Measurements from ENCODE around the gene ABHD16A. TPM values are rescaled to one million over a fixed set of nuclear protein-coding genes. Genes with fewer than 3 reads are reported as not detected.

The ABHD16A gene
- total RNA-seq, 4 donors from 2014 or later: 37.1 to 62.1 (median 49.9) TPM

GRCh38 chr6:31643818-31644454 lies 59.2 kb downstream of the ABHD16A start:
- Histone ChIP-seq H3K4me1 (no peaks in the 10 kb centered on the region), H3K4me3 (no peak overlapping the region), H3K27me3 (no peaks in the 10 kb centered on the region), H3K27ac (no peak overlapping the region), H3K9me3 (no peaks in the 10 kb centered on the region), H3K36me3 (peaks cover 19 to 99% (median 54%) of the 10 kb centered on the region in 3 donors)
- TF ChIP-seq EP300 (IDR thresholded peaks at IDR 0.05): no peak
- no peak for TF ChIP-seq CTCF (IDR thresholded peaks at IDR 0.05)
- TF ChIP-seq POLR2A (IDR thresholded peaks at IDR 0.05): no peak
- WGBS, 2 donors: 83 to 85% methylated on average over 16 to 17 of the region's 17 CpGs
- DNase-seq (ENCODE audit: low spot score in 2 of 2): no peak

- no peak overlapping the region for H3K4me3 ChIP-seq
- H3K9me3 ChIP-seq: no peaks in the 10 kb centered on the region
- peaks cover 13 to 99% (median 48%) of the 10 kb centered on the region in 3 donors for H3K36me3 ChIP-seq
- no peak for TF ChIP-seq POLR2A (IDR thresholded peaks at IDR 0.05)
- no peak for TF ChIP-seq EP300 (IDR thresholded peaks at IDR 0.05)
- no peaks in the 10 kb centered on the region for H3K27me3 ChIP-seq
- no peaks in the 10 kb centered on the region for H3K4me1 ChIP-seq
- no peak overlapping the region for H3K27ac ChIP-seq
- no peak for DNase-seq (ENCODE audit: low spot score in 2 of 2)
- 85 to 88% methylated on average over 6 of the region's 6 CpGs for WGBS, 2 donors
Observed at GRCh38 chr6:31642798-31643570, 60.1 kb downstream of the ABHD16A start.

GRCh38 chr6:31641370-31641769 lies 61.8 kb downstream of the ABHD16A start:
- no peaks in the 10 kb centered on the region for H3K9me3 ChIP-seq
- TF ChIP-seq EP300 (IDR thresholded peaks at IDR 0.05): no peak
- H3K27ac ChIP-seq: no peak overlapping the region
- no peaks in the 10 kb centered on the region for H3K27me3 ChIP-seq
- DNase-seq (ENCODE audit: low spot score in 2 of 2): no peak
- H3K4me3 ChIP-seq: no peak overlapping the region
- H3K36me3 ChIP-seq: peaks cover 10 to 99% (median 56%) of the 10 kb centered on the region in 3 donors
- H3K4me1 ChIP-seq: no peaks in the 10 kb centered on the region
- WGBS, 2 donors: 88 to 93% methylated on average over 4 of the region's 4 CpGs

- DNase-seq (ENCODE audit: low spot score in 2 of 2): no peak
- no peaks in the 10 kb centered on the region for H3K9me3 ChIP-seq
- no peak overlapping the region for H3K4me3 ChIP-seq
- H3K27ac ChIP-seq: no peak overlapping the region
- TF ChIP-seq POLR2A (IDR thresholded peaks at IDR 0.05) (no peak), EP300 (IDR thresholded peaks at IDR 0.05) (no peak), CTCF (IDR thresholded peaks at IDR 0.05) (no peak)
- H3K27me3 ChIP-seq: no peaks in the 10 kb centered on the region
- WGBS, 2 donors: 93 to 94% methylated on average over 6 of the region's 6 CpGs
- H3K36me3 ChIP-seq: peaks cover 10 to 99% (median 60%) of the 10 kb centered on the region in 3 donors
- H3K4me1 ChIP-seq: no peaks in the 10 kb centered on the region
Observed at GRCh38 chr6:31640612-31641011, 62.5 kb downstream of the ABHD16A start.

- DNase-seq (ENCODE audit: low spot score in 2 of 2): no peak
- WGBS, 2 donors: 65 to 73% methylated on average over 8 to 10 of the region's 10 CpGs
Observed at GRCh38 chr6:31639449-31639861, 63.7 kb downstream of the ABHD16A start.

More at GRCh38 chr6:31639449-31639861, 63.7 kb downstream of the ABHD16A start:
- H3K27ac ChIP-seq: no peak overlapping the region
- H3K36me3 ChIP-seq: peaks cover 8 to 99% (median 66%) of the 10 kb centered on the region in 3 donors
- TF ChIP-seq CTCF (IDR thresholded peaks at IDR 0.05) (no peak), EP300 (IDR thresholded peaks at IDR 0.05) (no peak), POLR2A (IDR thresholded peaks at IDR 0.05) (no peak)
- no peak overlapping the region for H3K4me3 ChIP-seq
- no peaks in the 10 kb centered on the region for H3K9me3 ChIP-seq
- no peaks in the 10 kb centered on the region for H3K4me1 ChIP-seq
- no peaks in the 10 kb centered on the region for H3K27me3 ChIP-seq

Data from tibial nerve (tissue), 4 donors.